GM08714 (cell line): ENCODE measurements around the gene PHLPP1.
"Not testable (repeated sequence)": the region's sequence is repeated elsewhere in the genome, so short reads cannot be mapped to it uniquely, and the experiment has no call there.

ENCODE experiments used
- H3K4me3 ChIP-seq: fragments of 200-500 bp; sonication (Bioruptor generic); 2 replicates; pipeline ENCODE4 v1.5.1; 2014; ENCODE audit warnings: mild to moderate bottlenecking, low read length, inconsistent platforms
- ZNF274 ChIP-seq: IDR thresholded peaks from 2 replicates; pipeline ENCODE4 v1.6.1; 2012; ENCODE audit warnings: mild to moderate bottlenecking, low read depth, low read length

The PHLPP1 gene

DNA sequence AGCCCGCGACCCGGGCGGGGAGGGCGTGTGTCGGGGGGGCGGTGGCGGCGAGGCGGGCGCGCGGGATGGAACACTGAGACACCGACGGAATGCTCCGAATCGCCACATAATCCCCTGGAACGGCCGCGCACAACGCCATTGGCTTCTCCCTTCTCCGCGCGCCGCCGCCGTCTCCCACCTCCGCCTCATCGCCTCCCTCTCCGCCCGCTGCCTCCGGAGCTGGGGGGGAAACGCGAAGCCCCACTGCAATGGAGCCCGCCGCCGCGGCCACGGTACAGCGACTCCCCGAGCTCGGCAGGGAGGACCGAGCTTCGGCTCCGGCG lies at the start of gene PHLPP1:
PHLPP1 (plus strand) TSS at position 106 of the 323 bp plus-strand sequence; CDS start at position 249, 143 bp downstream.
- H3K4me3 ChIP-seq, result peak within 1 kb of the TSS; percentile 99
- no peak for TF ChIP-seq ZNF274

DNA sequence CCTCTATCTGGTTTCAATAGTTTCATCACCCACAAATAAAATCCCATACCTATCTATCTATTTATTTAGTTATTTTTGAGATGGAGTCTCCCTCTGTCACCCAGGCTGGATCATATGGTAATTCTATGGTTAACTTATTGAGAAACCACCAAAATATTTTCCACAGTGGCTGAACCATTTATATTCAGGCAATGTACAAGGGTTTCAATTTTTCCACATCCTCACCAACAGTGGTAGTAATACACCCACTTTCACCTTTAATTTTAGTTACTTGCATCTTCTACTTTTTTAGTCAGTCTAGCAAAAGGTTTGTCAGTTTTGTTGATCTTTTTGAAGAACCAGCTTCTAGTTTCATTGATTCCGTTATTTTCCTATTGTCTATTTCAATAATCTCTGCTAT lies 46.1 kb upstream of the PHLPP1 start:
- TF ChIP-seq ZNF274, result no peak

GRCh38 chr18:62670573-62670972 lies 44.8 kb upstream of the PHLPP1 start:
- no peak overlapping the region for H3K4me3 ChIP-seq
- no peak for TF ChIP-seq ZNF274

More for the DNA sequence above, 46.1 kb upstream of the PHLPP1 start:
- H3K4me3 ChIP-seq, result no peak overlapping the region

GRCh38 chr18:62672600-62672999 lies 42.7 kb upstream of the PHLPP1 start:
- no peak for TF ChIP-seq ZNF274
- no peak overlapping the region for H3K4me3 ChIP-seq

GRCh38 chr18:62678847-62679485 lies 36.4 kb upstream of the PHLPP1 start:
- no peak for TF ChIP-seq ZNF274
- no peak overlapping the region for H3K4me3 ChIP-seq

GRCh38 chr18:62682371-62682770 lies 33.0 kb upstream of the PHLPP1 start:
- TF ChIP-seq ZNF274, result no peak
- H3K4me3 ChIP-seq, result no peak overlapping the region

- no peak overlapping the region for H3K4me3 ChIP-seq
- TF ChIP-seq ZNF274, result no peak
Measured at GRCh38 chr18:62683935-62684334, 31.4 kb upstream of the PHLPP1 start.

GRCh38 chr18:62688743-62689317 lies 26.5 kb upstream of the PHLPP1 start:
- peak; percentile 86 for TF ChIP-seq ZNF274
- no peak overlapping the region for H3K4me3 ChIP-seq

DNA sequence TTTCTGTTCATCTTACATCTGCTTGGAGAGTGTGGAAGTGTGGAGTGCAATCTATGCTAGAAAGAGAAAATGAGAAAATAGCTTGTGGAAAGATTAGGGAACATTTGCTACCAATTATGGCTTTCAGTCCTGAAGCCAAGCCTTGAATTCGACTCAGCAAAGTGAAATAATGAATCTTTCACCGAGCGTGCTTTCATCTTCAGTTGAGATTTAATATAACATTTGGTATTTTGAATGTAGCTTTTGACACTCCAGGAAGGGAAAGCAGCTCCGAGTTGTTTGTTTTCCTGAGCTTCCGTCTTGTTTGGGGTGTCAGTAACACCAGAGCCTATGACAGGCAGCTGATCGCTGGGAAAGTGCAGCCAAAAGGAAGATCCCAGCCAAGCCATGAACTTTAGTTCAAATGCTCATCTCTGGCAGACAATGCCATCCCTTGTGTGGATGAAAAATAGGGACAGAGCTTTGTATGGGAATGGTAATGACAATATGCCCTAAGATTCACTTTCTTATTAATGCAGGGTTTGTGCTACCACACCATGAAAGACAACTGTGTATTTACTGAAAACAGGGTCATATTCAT lies 25.0 kb upstream of the PHLPP1 start:
- no peak for TF ChIP-seq ZNF274
- H3K4me3 ChIP-seq, result no peak overlapping the region

GRCh38 chr18:62693659-62694058 lies 21.7 kb upstream of the PHLPP1 start:
- TF ChIP-seq ZNF274, result no peak
- no peak overlapping the region for H3K4me3 ChIP-seq

DNA sequence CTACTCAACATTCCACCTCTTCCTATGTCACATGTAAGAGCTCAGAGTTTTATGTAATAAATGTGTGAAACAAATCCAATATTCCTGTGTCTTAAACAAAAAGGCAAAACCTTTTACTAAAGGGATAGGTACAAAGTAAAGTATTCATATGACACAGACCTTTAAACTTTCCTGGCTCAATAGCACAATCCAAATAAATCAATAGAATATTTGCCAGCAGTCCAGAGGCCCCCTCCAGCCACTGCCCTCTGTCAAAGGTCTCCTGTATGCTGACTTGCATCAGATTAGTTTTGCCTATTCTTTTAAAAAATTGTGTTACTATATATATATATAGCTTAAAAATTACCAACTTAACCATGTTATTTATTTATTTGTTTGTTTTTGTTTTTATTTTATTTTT lies 17.7 kb upstream of the PHLPP1 start:
- no peak overlapping the region for H3K4me3 ChIP-seq
- no peak for TF ChIP-seq ZNF274

GRCh38 chr18:62702259-62702658 lies 13.1 kb upstream of the PHLPP1 start:
- H3K4me3 ChIP-seq, result no peak overlapping the region
- TF ChIP-seq ZNF274, result no peak

DNA sequence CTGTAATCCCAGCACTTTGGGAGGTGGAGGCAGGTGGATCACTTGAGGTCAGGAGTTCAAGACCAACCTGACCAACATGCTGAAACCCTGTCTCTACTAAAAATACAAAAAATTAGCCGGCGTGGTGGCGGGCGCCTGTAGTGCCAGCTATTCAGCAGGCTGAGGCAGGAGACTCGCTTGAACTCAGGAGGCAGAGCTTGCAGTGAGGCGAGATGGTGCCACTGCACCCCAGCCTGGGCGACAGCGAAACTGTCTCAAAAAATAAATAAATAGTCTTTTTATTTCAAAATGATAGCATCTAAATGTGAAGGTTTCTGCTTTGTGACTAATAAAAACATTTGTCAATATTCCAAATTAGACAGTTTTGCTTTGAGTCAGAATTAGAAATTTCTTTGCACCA lies 8.5 kb upstream of the PHLPP1 start:
- H3K4me3 ChIP-seq, result not testable (repeated sequence)

DNA sequence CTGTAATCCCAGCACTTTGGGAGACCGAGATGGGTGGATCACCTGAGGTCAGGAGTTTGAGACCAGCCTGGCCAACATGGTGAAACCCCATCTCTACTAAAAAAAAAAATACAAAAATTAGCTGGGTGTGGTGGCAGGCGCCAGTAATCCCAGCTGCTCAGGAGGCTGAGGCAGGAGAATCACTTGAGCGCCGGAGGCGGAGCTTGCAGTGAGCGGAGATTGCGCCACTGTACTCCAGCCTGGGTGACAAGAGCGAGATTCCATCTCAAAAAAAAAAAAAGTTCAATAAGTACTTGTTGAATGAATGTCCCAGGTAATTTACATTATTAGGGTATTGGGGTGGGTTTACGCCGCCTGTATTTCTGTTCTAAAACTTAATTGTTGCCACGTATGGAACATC lies 5.4 kb upstream of the PHLPP1 start:
- H3K4me3 ChIP-seq, result not testable (repeated sequence)

GRCh38 chr18:62710417-62710816 lies 4.9 kb upstream of the PHLPP1 start:
- no peak overlapping the region for H3K4me3 ChIP-seq
- no peak for TF ChIP-seq ZNF274

GRCh38 chr18:62711781-62712180 lies 3.6 kb upstream of the PHLPP1 start:
- no peak for TF ChIP-seq ZNF274
- H3K4me3 ChIP-seq, result no peak overlapping the region
